GM12801 (cell line): Measurements from ENCODE around the gene SCAF4.

Source experiments
- CTCF ChIP-seq: IDR thresholded peaks from one replicate; pipeline ENCODE4 v1.5.1; 2011; ENCODE audit warnings: control low read depth; ENCODE audit not compliant: insufficient read length; ENCODE audit errors: extremely low read depth

SCAF4 gene

GRCh38 chr21:31678478-31678877 is 53.4 kb downstream of the SCAF4 start:
- no peak for TF ChIP-seq CTCF

GRCh38 chr21:31677047-31677446 is 54.9 kb downstream of the SCAF4 start:
- no peak for TF ChIP-seq CTCF

- TF ChIP-seq CTCF = no peak
Observed at GRCh38 chr21:31675960-31676359, 56.0 kb downstream of the SCAF4 start.

GRCh38 chr21:31675318-31675717 is 56.6 kb downstream of the SCAF4 start:
- TF ChIP-seq CTCF = no peak

GRCh38 chr21:31673321-31673912 is 58.5 kb downstream of the SCAF4 start:
- no peak for TF ChIP-seq CTCF

- no peak for TF ChIP-seq CTCF
Observed at GRCh38 chr21:31671931-31672330, 60.0 kb downstream of the SCAF4 start.

GRCh38 chr21:31671146-31671716 is 60.7 kb downstream of the SCAF4 start:
- TF ChIP-seq CTCF = no peak

- no peak for TF ChIP-seq CTCF
Observed at GRCh38 chr21:31670070-31670469, 61.8 kb downstream of the SCAF4 start.
